Mucosa of stomach (tissue), 1 donor: ENCODE results near the gene NOX5.

Experiments
- H3K27me3 ChIP-seq: one replicate; pipeline ENCODE4 v1.7.0; 2013; ENCODE audit warnings: mild to moderate bottlenecking, low read length; ENCODE audit not compliant: control insufficient read depth, insufficient read depth
- H3K36me3 ChIP-seq: one replicate; pipeline ENCODE4 v1.7.0; 2013; ENCODE audit warnings: low read length; ENCODE audit not compliant: control insufficient read depth, insufficient read depth
- H3K4me1 ChIP-seq: one replicate; pipeline ENCODE4 v1.7.0; 2013; ENCODE audit warnings: mild to moderate bottlenecking, low read length; ENCODE audit not compliant: control insufficient read depth, insufficient read depth
- H3K4me3 ChIP-seq: one replicate; pipeline ENCODE4 v1.7.0; 2013; ENCODE audit warnings: low read length
- H3K9ac ChIP-seq: one replicate; pipeline ENCODE4 v1.7.0; 2013; ENCODE audit warnings: mild to moderate bottlenecking, low read length, moderate library complexity
- H3K9me3 ChIP-seq: one replicate; pipeline ENCODE4 v1.7.0; 2013; ENCODE audit warnings: mild to moderate bottlenecking, low read length, moderate library complexity; ENCODE audit not compliant: control insufficient read depth
- donor health status: Pancreatic carcinoma.

The NOX5 gene

DNA sequence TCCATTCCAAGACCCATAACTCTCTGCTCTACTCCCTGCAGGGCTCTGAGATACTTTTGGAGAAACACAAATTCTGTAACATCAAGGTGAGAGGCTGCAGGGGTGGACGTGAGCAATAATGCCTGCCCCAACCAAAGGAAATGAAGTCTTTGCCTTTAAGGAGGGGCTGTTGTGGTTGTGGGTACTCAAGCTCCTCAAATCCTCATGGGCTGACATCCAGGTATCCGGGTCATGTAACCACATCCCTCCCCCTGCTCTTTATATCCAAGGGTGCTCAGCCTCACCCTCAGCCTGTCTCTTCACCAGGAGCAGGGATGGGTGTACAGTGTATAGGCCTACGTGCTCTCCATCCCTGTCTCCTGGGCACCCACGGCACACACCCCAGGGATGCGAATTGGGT is 32.3 kb downstream of the NOX5 start:
- Histone ChIP-seq H3K4me3 (no peak overlapping the region), H3K4me1 (peaks cover 12% of the 10 kb centered on the region), H3K9ac (no peak overlapping the region), H3K36me3 (no peaks in the 10 kb centered on the region), H3K9me3 (no peaks in the 10 kb centered on the region), H3K27me3 (no peaks in the 10 kb centered on the region)

DNA sequence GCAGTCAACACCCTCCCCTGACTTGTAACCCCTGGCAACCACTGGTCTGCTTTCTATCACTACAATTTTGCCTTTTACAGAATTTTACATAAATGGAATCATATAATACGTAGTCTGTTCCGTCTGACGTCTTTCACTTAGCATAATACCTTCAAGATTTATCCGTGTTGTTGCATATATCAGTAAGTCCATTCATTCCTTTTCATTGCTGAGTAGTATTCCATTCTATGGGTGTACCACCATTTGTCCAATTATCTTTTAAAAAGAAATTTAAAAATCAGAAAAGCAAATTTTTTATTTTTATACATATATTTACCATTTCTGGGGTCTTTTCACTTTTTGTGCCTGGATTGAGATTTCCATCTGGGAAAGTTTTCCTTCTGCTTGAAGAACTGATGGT is 35.5 kb downstream of the NOX5 start:
- Histone ChIP-seq H3K4me3 (no peak overlapping the region), H3K4me1 (no peaks in the 10 kb centered on the region), H3K27me3 (no peaks in the 10 kb centered on the region), H3K9me3 (no peaks in the 10 kb centered on the region), H3K9ac (no peak overlapping the region), H3K36me3 (no peaks in the 10 kb centered on the region)

DNA sequence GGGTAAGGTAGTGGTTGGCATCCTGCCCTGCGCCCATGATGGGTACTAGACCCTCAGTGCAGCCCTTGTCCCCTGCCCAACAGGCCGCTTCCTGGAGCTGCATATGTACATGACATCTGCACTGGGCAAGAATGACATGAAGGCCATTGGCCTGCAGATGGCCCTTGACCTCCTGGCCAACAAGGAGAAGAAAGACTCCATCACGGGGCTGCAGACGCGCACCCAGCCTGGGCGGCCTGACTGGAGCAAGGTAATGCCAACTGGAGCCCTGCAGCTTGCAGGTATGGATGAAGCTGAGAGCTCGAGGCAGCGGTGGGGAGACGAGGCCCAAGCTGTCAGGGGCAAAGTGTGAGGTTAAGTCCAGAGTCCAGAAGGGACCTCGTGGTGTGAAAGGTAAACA is 40.8 kb downstream of the NOX5 start:
- Histone ChIP-seq H3K36me3 (no peaks in the 10 kb centered on the region), H3K9me3 (no peaks in the 10 kb centered on the region), H3K27me3 (no peaks in the 10 kb centered on the region), H3K9ac (no peak overlapping the region), H3K4me3 (no peak overlapping the region), H3K4me1 (peaks cover 16% of the 10 kb centered on the region)

DNA sequence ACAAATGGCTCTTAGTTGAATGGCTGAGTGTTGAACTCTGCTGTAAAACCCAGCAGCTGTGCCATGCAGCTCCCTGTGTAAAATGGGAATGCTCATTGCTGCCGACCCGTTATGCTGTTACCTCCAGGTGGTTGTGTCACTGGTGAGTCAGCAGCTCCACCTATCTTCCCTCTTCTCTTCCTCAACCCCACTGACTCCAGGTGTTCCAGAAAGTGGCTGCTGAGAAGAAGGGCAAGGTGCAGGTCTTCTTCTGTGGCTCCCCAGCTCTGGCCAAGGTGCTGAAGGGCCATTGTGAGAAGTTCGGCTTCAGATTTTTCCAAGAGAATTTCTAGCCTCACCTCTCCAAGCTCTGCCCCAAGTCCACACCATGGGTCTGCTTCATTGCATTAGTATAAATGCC is 41.9 kb downstream of the NOX5 start:
- Histone ChIP-seq H3K4me1 (peaks cover 25% of the 10 kb centered on the region), H3K27me3 (no peaks in the 10 kb centered on the region), H3K4me3 (no peak overlapping the region), H3K9ac (no peak overlapping the region), H3K9me3 (no peaks in the 10 kb centered on the region), H3K36me3 (no peaks in the 10 kb centered on the region)

DNA sequence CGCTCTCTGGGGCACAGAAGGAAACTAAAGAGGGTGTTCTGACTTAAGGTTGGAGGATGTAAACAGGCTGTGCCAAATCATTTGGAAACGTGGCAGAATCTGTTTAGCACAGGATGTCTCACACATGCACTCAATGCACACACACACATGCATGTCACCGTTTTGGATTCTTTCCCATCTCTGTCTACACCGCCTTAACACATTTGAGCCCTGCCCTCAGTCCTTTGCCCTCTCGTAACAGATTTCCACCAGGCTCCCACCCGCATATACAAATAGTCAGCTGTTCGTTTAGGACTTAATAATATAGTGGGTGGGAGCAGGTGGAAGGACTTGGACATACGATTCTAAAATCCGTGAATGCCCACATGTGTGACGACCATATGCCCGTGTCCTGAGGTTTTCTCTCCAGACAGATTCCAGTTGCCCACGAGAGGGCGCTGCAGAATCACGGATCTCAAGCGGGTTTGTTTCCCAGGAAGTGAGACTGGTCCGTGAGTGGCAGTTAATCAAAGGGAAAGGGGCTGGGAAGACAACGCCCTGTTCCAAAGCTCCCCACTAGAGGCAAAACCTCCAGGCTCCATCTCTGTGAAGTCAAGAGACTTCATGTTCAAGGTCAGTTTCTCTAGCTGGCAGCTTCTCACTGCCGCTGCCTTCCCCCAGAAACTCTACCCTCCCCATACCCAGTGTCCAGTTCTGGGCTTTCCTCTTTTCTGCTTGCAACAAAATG is 44.5 kb downstream of the NOX5 start:
- H3K9ac ChIP-seq: no peak overlapping the region
- no peak overlapping the region for H3K4me3 ChIP-seq
- no peaks in the 10 kb centered on the region for H3K9me3 ChIP-seq

DNA sequence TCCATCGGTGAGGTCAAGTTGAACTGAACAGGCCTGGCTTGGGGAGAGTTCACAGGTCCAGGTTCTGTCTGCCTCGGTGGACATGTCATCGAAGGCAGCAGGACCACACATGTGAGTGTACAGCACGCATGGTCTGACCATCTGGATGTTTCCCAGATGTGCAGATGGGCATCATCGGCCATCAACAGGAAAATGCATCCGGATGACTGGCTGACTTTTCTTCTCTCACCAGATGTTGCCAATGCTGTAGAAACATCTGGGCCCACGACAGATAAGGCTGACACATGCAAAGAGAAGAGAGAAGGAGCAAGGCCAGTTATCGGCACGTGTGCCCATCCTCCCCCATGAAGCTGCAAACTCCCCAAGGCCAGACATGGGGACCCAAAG is 45.1 kb downstream of the NOX5 start:
- H3K4me3 ChIP-seq: no peak overlapping the region

More for the DNA sequence above, 44.5 kb downstream of the NOX5 start:
- Histone ChIP-seq H3K36me3 (no peaks in the 10 kb centered on the region), H3K27me3 (no peaks in the 10 kb centered on the region), H3K4me1 (peaks cover 34% of the 10 kb centered on the region)

DNA sequence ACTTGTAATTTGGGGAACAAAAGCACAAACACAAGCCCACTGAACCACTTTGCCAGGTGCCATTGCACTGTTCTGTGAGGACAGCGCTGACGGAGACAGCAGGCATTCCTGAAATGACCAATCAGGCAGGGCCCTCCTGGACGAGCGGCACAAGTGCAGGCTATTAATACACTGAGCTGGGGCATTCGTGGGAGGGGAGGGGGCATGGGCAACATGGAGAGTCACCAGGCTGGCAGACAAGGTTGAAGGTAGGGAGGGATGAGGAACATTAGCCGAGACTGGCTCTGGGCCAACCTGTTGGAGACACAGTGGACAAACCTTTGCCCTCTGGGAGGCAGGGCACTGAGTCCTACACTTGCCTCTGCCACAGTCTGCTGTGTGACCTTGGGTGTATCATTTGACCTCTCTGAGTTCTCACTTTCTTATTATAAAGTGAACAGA is 45.6 kb downstream of the NOX5 start:
- Histone ChIP-seq H3K9me3 (no peaks in the 10 kb centered on the region), H3K4me3 (no peak overlapping the region), H3K36me3 (no peaks in the 10 kb centered on the region), H3K4me1 (peaks cover 34% of the 10 kb centered on the region), H3K27me3 (no peaks in the 10 kb centered on the region), H3K9ac (no peak overlapping the region)

More for the DNA sequence above, 45.1 kb downstream of the NOX5 start:
- Histone ChIP-seq H3K9ac (no peak overlapping the region), H3K36me3 (no peaks in the 10 kb centered on the region), H3K27me3 (no peaks in the 10 kb centered on the region), H3K9me3 (no peaks in the 10 kb centered on the region), H3K4me1 (peaks cover 34% of the 10 kb centered on the region)

DNA sequence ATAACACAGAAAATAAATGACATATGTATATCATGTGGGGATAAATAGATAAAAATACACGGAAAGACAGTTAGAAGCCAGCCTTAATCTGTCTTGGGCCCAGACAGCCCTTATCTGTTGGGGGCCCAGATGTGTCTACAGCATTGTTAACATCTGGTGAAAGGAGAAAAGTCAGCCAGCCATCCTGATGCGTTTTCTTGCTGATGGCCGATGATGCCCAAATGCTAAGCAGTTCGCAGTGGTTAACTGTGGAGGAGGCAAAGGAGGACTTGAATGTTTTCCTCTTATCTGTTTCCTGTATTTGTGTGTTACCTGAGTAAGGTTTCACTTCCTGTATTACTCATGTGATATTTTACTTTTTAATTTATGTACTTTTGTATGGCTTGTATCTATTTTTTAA is 46.2 kb downstream of the NOX5 start:
- peaks cover 34% of the 10 kb centered on the region for H3K4me1 ChIP-seq
- H3K36me3 ChIP-seq: no peaks in the 10 kb centered on the region
- no peaks in the 10 kb centered on the region for H3K9me3 ChIP-seq
- H3K27me3 ChIP-seq: no peaks in the 10 kb centered on the region
- H3K4me3 ChIP-seq: no peak overlapping the region
- no peak overlapping the region for H3K9ac ChIP-seq

DNA sequence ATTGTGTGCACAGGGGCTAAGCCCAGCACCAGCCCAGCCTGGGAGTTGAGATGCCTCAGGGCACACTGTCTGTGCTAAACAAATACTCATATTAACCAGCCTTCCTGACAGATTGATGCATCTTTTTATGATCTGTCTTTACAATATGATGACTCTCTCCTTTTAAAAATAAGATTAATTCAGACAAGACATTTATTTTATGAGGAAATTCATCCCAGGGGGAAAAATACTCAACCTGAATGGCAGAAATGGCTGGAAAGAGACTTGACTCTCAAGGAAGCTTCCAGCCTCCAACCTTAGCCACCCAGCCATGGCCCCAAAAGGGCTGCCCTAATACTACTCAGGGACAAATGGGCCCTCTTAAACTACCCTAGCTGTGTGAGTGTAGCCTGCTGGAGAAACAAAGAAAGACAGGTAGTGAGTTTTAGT is 46.9 kb downstream of the NOX5 start:
- H3K4me1 ChIP-seq: peaks cover 34% of the 10 kb centered on the region
- H3K4me3 ChIP-seq: no peak overlapping the region
- no peaks in the 10 kb centered on the region for H3K9me3 ChIP-seq
- no peaks in the 10 kb centered on the region for H3K27me3 ChIP-seq
- no peaks in the 10 kb centered on the region for H3K36me3 ChIP-seq
- H3K9ac ChIP-seq: no peak overlapping the region

DNA sequence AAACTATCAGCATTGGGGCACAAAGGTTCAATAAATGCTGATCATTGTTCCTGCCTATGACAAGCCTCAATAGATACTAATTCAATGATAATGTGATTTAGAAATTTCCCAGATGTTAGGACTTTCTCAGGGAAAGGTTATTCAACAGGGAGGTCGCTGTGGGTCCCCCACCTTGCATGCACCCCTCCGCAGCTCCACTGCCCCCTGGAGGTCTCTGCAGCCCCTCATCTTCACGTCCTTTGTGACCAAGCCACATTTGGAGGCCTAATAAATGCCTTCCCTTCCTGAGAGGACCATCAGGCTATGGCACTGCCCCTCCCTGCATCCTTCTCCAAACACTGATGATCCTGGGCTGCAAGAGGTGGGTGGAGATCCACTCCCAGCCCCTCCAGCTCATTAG is 50.2 kb downstream of the NOX5 start:
- Histone ChIP-seq H3K9me3 (peaks cover 8% of the 10 kb centered on the region), H3K4me3 (no peak overlapping the region), H3K27me3 (no peaks in the 10 kb centered on the region), H3K4me1 (peaks cover 24% of the 10 kb centered on the region), H3K9ac (no peak overlapping the region), H3K36me3 (no peaks in the 10 kb centered on the region)

DNA sequence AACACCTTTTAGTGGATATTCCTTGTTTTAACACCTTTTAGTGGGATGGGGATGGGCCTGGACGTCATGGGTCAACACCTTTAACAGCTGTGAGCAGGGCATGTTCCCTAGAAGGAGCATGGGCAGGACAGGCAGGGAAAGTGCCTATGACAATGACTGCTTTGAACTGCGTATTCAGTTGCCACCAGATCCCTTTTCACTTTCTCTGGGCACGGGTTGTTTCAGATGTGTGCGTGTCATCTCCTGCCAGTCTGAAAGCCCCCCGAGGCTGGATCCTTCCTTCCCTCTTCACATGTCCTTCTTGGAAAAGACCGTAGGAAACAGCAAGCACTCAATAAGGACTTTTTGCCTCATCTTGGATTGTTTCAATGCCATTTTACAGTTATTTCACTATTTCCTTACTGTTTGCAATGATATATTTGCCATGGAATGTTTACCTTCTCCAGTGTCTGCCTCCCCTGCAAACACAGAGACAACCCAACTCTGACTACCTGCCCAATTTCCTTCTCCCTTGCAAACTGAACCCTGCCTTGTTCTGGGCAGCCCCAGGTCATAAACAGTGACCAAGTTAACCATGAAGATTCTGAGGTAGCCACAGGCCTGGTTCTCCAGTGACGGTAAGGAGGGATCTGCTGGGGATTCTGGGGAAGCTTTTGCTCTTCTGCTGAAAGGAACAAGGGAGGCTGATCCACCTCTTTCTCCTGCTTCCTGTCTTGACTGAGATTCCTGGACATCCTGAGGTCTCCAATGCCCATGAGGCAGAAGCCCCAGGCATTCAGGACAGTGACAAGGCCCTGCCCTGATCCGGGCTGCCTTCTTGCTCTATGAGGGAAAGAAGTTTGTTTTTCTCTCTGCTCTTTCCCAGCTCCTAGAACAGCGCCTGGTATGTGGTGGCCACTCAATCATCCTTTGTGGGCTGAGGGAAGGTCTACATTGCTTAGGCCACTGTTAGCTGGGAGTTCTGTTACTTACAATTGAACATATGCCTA is 51.8 kb downstream of the NOX5 start:
- Histone ChIP-seq H3K4me1 (peaks cover 9% of the 10 kb centered on the region), H3K36me3 (no peaks in the 10 kb centered on the region), H3K4me3 (no peak overlapping the region), H3K9me3 (peaks cover 8% of the 10 kb centered on the region), H3K27me3 (no peaks in the 10 kb centered on the region), H3K9ac (no peak overlapping the region)

DNA sequence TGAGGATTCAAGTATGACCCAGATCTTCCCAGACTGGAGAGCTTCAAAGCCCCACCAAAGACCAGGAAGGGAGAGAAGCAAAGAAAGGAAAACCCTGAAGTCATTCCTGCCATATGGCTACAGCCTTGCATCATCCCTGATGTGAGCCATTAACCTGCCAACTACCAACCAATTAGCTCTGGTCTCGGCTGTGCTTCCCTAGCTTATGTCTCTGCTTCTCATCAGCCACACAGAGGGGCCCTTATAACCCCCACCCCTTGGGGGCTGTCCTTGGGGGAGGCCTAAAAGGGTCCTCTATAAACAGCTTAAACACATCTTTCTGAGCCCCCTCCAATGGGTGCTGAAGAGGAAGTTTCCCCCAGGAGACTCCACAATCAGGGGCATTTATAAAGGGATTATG is 52.8 kb downstream of the NOX5 start:
- Histone ChIP-seq H3K9ac (no peak overlapping the region), H3K27me3 (no peaks in the 10 kb centered on the region), H3K36me3 (no peaks in the 10 kb centered on the region), H3K9me3 (peaks cover 8% of the 10 kb centered on the region), H3K4me3 (no peak overlapping the region), H3K4me1 (peaks cover 4% of the 10 kb centered on the region)
